Endothelial cell (in vitro differentiated cells): Measurements from ENCODE around the gene NELFA. TPM values are rescaled to one million over a fixed set of nuclear protein-coding genes. Genes with fewer than 3 reads are reported as not detected.

Experiments used
- DNase-seq: peaks from one replicate; pipeline ENCODE4 v3.0.0; 2021; ENCODE audit warnings: low spot score
- H3K27ac Mint-ChIP-seq: one replicate; pipeline ENCODE4 v1.8.0; 2021; ENCODE audit warnings: mixed read lengths, inconsistent platforms; ENCODE audit not compliant: unreplicated experiment
- H3K27me3 Mint-ChIP-seq: one replicate; pipeline ENCODE4 v1.8.0; 2021; ENCODE audit warnings: mild to moderate bottlenecking, moderate library complexity, mixed read lengths, inconsistent platforms; ENCODE audit not compliant: unreplicated experiment
- H3K36me3 Mint-ChIP-seq: one replicate; pipeline ENCODE4 v1.8.0; 2021; ENCODE audit warnings: mild to moderate bottlenecking, low read depth, mixed read lengths, inconsistent platforms; ENCODE audit not compliant: unreplicated experiment
- H3K4me1 Mint-ChIP-seq: one replicate; pipeline ENCODE4 v1.8.0; 2021; ENCODE audit warnings: mild to moderate bottlenecking, mixed read lengths, inconsistent platforms; ENCODE audit not compliant: unreplicated experiment
- H3K4me3 Mint-ChIP-seq: one replicate; pipeline ENCODE4 v1.8.0; 2021; ENCODE audit warnings: mild to moderate bottlenecking, mixed read lengths, inconsistent platforms; ENCODE audit not compliant: unreplicated experiment
- H3K9me3 Mint-ChIP-seq: one replicate; pipeline ENCODE4 v1.8.0; 2021; ENCODE audit warnings: mixed read lengths, inconsistent platforms; ENCODE audit not compliant: unreplicated experiment
- CTCF ChIP-seq: fragments of 200-600 bp; sonication (generic); IDR thresholded peaks from one replicate; pipeline ENCODE4 v1.5.0; 2021; ENCODE audit warnings: antibody characterized with exemption; ENCODE audit not compliant: unreplicated experiment
- long read RNA-seq: library from polyadenylated mRNA; unstranded; transcript quantifications from one replicate; pipeline ENCODE4 v2.0.0, GENCODE V29; 2020; ENCODE audit not compliant: unreplicated experiment
- total RNA-seq: library from RNA; stranded (reverse); fragmentation: NEBNext Ultra II Directional; extraction: Animal tissue kit (Norgen Biotek cat#: 25700); gene quantifications from one replicate; pipeline ENCODE4 v1.2.1, GENCODE V29; 2021; ENCODE audit not compliant: unreplicated experiment

The NELFA gene
- 30.2 TPM for total RNA-seq
- long read RNA-seq, transcript NELFA-202 (11 exons, 3,343 nt): major isoform, 24 of 32 reads
- long read RNA-seq, partial matches to known transcripts: 2 of 32 reads
- long read RNA-seq, other reads (novel, unspliced or antisense): 5 of 32 reads

- Mint-ChIP-seq H3K36me3 (peaks cover 12% of the 10 kb centered on the region), H3K27me3 (peaks cover 6% of the 10 kb centered on the region), H3K9me3 (no peaks in the 10 kb centered on the region), H3K27ac (peak within 1 kb of the TSS; percentile 72), H3K4me3 (peak within 1 kb of the TSS; percentile 97), H3K4me1 (peaks cover 13% of the 10 kb centered on the region)
- TF ChIP-seq CTCF: peak; percentile 73
- peak; percentile 89 for DNase-seq
These were observed at the start of gene NELFA for GRCh38 chr4:2008921-2009650. NELFA (minus strand) TSS chr4:2008974; CDS start chr4:2008959, 15 bp downstream.

DNA sequence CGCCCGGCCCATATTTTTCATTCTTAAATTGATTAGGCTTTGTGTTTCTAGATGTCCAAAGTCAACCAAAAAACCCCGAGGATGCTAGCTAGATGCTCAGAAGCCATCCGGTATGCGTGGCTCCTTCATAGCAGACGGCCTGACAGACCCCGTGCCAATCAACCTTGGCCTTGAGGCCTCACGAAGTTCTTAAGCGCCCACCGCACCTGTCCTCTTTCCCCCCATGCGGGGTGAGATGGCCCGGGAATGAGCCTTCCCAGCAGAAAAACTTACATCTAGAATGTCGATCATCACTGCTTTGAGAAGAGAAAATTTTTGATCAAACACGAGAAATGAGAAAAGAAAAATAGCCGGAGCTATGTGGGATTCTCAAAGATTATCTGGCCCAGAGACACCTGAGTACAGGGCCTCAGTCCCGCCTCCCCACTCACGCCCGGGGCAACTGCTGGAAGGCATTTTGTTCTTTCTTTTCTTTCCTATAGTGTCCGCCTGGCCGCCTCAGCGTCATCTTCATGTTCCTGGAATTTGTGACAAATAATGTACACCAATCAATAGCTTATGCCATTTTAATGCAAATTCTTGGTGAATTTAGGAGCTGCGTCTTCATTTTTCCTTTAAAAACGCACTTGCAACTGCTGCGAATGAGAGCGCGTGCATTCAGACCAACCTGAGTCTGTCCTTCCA, 48.8 kb upstream of the NELFA start:
- peaks cover 16% of the 10 kb centered on the region for H3K27me3 Mint-ChIP-seq
- peaks cover 4% of the 10 kb centered on the region for H3K4me1 Mint-ChIP-seq
- H3K36me3 Mint-ChIP-seq: no peaks in the 10 kb centered on the region
- peak overlapping the region; percentile 79 for H3K4me3 Mint-ChIP-seq
- no peak for TF ChIP-seq CTCF
- H3K9me3 Mint-ChIP-seq: no peaks in the 10 kb centered on the region
- H3K27ac Mint-ChIP-seq: no peak overlapping the region
- DNase-seq: no peak

DNA sequence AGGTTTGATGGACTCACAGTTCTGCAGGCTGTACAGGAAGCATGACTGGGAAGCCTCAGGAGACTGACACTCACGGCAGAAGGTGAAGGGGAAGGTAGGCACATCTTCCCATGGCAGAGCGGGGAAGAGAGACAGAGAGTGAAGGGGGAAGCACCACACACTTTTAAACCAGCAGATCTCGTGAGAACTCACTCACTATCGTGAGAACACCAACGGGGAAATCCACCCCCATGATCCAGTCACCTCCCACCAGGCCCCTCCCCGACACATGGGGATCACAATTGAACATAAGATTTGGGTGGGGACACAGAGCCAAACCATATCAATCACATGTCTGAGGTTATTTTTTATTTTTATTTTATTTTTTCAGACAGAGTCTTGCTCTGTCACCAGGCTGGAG, 45.4 kb upstream of the NELFA start:
- Mint-ChIP-seq H3K36me3 (no peaks in the 10 kb centered on the region), H3K27ac (no peak overlapping the region), H3K4me3 (no peak overlapping the region), H3K27me3 (peaks cover 13% of the 10 kb centered on the region), H3K9me3 (no peaks in the 10 kb centered on the region), H3K4me1 (peaks cover 4% of the 10 kb centered on the region)
- DNase-seq: no peak
- no peak for TF ChIP-seq CTCF

GRCh38 chr4:2051086-2051485, 42.3 kb upstream of the NELFA start:
- Mint-ChIP-seq H3K4me1 (no peaks in the 10 kb centered on the region), H3K9me3 (no peaks in the 10 kb centered on the region), H3K4me3 (no peak overlapping the region), H3K27ac (no peak overlapping the region), H3K36me3 (no peaks in the 10 kb centered on the region), H3K27me3 (no peaks in the 10 kb centered on the region)
- DNase-seq: no peak
- no peak for TF ChIP-seq CTCF

- no peak overlapping the region for H3K4me3 Mint-ChIP-seq
- H3K36me3 Mint-ChIP-seq: no peaks in the 10 kb centered on the region
- no peaks in the 10 kb centered on the region for H3K4me1 Mint-ChIP-seq
- no peaks in the 10 kb centered on the region for H3K27me3 Mint-ChIP-seq
- DNase-seq: no peak
- no peaks in the 10 kb centered on the region for H3K9me3 Mint-ChIP-seq
- TF ChIP-seq CTCF: no peak
- no peak overlapping the region for H3K27ac Mint-ChIP-seq
These were observed 41.0 kb upstream of the NELFA start for GRCh38 chr4:2049811-2050210.
